Loucy (cell line): ENCODE measurements around the gene XIST.
"Not testable (repeated sequence)": the region's sequence is repeated elsewhere in the genome, so short reads cannot be mapped to it uniquely, and the experiment has no call there.

Experiments
- EZH2phosphoT487 ChIP-seq: fragments of 200-600 bp; IDR thresholded peaks from 2 replicates; pipeline ENCODE4 v1.6.1; 2018; ENCODE audit warnings: antibody characterized with exemption, mild to moderate bottlenecking, moderate library complexity, borderline replicate concordance
- TF ChIP-seq, protein P1 (sequence below): fragments of 200-600 bp; sonication (generic); conservative IDR thresholded peaks from 2 replicates; pipeline ENCODE4 v1.5.1; 2014; ENCODE audit warnings: mild to moderate bottlenecking, antibody characterized with exemption, low read length

DNA sequence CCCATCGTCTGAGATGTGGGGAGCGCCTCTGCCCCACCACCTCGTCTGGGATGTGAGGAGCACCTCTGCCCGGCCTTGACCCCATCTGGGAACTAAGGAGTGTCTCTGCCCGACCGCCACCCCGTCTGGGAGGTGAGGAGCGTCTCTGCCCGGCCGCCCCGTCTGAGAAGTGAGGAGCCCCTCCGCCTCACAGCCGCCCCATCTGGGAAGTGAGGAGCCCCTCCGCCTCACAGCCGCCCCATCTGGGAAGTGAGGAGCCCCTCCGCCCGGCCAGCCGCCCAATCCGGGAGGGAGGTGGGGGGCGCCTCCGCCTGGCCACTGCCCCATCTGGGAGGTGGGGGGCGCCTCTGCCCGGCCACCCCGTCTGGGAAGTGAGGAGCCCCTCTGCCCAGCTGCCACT lies 29.7 kb upstream of the XIST start:
- TF ChIP-seq, protein P1, sequence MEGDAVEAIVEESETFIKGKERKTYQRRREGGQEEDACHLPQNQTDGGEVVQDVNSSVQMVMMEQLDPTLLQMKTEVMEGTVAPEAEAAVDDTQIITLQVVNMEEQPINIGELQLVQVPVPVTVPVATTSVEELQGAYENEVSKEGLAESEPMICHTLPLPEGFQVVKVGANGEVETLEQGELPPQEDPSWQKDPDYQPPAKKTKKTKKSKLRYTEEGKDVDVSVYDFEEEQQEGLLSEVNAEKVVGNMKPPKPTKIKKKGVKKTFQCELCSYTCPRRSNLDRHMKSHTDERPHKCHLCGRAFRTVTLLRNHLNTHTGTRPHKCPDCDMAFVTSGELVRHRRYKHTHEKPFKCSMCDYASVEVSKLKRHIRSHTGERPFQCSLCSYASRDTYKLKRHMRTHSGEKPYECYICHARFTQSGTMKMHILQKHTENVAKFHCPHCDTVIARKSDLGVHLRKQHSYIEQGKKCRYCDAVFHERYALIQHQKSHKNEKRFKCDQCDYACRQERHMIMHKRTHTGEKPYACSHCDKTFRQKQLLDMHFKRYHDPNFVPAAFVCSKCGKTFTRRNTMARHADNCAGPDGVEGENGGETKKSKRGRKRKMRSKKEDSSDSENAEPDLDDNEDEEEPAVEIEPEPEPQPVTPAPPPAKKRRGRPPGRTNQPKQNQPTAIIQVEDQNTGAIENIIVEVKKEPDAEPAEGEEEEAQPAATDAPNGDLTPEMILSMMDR: not testable (repeated sequence)
- not testable (repeated sequence) for TF ChIP-seq EZH2phosphoT487
